Esophagus muscularis mucosa (tissue), 4 donors: Measurements from ENCODE around the gene ANKRD27.

ENCODE experiments used
- EP300 ChIP-seq: sonication (generic); formaldehyde crosslinking; IDR thresholded peaks from one replicate; pipeline ENCODE4 v1.6.1; 2017; ENCODE audit warnings: antibody characterized with exemption
- POLR2A ChIP-seq: fragments of 450-650 bp; IDR thresholded peaks from one replicate; pipeline ENCODE4 v1.6.1; 2017; ENCODE audit warnings: antibody characterized with exemption, moderate library complexity, mild to moderate bottlenecking, low read depth
- POLR2AphosphoS5 ChIP-seq, 2 donors: sonication (generic); formaldehyde crosslinking; IDR thresholded peaks; one replicate each; pipeline ENCODE4 v1.6.1; 2017; ENCODE audit warnings: antibody characterized with exemption in 2 of 2
- TF ChIP-seq, protein P1 (sequence below), 3 experiments: fragments of 200-600 bp in 2 of 3; fragments of 450-650 bp in 1 of 3; sonication (generic) in 2 of 3; IDR thresholded peaks; one replicate each; pipeline ENCODE4 v1.5.1; 2017 to 2019; ENCODE audit warnings: antibody characterized with exemption in 3 of 3, mild to moderate bottlenecking in 2 of 3, moderate library complexity in 1 of 3

DNA sequence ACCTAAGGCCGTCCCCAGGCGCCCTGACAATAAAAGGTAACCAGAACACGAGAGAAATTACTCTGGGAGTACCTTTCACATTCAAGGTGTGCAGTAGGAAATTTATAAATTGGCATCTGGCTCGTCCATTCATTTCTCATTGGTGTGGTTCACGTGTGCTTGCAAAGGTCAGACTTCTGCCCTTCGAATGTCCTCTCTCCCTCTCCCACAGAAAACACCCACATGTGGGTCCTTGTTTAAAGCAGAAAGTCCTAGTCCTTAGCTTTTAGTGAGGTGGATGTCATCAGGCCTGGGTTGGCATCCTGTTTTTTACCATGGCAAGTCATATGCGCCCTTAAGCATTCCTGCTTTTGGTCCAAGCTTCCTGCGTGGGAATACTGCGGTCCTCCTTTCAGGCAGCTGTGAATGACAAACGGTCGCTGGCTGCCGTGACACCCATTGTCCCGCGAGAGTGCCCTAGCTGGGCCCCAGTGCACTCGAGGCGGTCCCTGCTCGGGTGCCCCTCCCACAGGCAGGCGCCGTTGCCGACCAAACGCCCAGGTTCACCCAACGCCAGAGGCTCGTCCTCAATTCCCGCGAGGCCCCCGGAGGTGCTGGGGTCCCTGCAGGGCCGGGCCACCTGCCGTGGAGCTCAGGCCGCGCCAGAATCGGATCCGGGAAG is 16.4 kb upstream of the ANKRD27 start, which contains the start of gene NUDT19:
- TF ChIP-seq, protein P1, sequence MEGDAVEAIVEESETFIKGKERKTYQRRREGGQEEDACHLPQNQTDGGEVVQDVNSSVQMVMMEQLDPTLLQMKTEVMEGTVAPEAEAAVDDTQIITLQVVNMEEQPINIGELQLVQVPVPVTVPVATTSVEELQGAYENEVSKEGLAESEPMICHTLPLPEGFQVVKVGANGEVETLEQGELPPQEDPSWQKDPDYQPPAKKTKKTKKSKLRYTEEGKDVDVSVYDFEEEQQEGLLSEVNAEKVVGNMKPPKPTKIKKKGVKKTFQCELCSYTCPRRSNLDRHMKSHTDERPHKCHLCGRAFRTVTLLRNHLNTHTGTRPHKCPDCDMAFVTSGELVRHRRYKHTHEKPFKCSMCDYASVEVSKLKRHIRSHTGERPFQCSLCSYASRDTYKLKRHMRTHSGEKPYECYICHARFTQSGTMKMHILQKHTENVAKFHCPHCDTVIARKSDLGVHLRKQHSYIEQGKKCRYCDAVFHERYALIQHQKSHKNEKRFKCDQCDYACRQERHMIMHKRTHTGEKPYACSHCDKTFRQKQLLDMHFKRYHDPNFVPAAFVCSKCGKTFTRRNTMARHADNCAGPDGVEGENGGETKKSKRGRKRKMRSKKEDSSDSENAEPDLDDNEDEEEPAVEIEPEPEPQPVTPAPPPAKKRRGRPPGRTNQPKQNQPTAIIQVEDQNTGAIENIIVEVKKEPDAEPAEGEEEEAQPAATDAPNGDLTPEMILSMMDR (IDR thresholded peaks at IDR 0.05) = no peak
- TF ChIP-seq POLR2AphosphoS5 (IDR thresholded peaks at IDR 0.05) (peak; percentile 73 to 82), POLR2A (peak; percentile 38), EP300 (no peak)
